HL-60/S4 treated with phorbol 12-myristate 13-acetate at 8.2 ng/mL for 4 days and 3 days (cell line): ENCODE data around the gene THSD7A.

ENCODE experiments used
- in situ Hi-C: fragments of 300-500 bp; cut with MboI; formaldehyde crosslinking; loops from 2 replicates; pipeline ENCODE4 v1.15.0; 2022; ENCODE audit warnings: low sequenced_read_pairs

THSD7A gene

DNA sequence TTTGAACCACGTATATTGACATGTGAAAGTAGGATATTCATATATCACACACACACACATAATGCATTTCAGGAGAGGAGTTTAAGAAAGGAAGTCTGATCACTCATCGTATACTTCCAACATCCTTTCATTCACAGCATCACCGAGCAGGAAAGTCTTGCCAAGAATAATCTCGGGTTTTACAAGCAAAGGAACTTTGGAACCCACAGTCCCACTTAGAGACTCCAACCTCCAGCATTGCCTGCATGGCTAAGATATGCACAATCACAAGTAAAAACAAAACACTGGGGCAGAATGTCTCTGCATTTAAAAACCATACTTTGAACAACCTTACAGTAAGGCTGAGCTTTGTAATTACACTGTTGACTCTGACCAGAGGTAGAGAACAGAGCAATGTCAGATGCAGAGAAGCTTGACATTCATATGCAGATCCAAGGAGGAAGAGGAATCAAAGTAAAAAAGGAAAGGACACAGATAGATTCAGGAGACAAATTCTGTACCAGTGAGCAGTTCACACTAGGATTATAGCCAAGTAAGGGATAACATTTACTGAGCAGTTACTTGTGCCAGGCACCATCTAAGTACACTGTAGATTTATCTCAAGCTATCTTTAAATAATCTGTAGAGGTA lies 14.8 kb downstream of the THSD7A start:
- in situ Hi-C loops = no loop called here

GRCh38 chr7:11811709-11812108 lies 20.3 kb downstream of the THSD7A start:
- in situ Hi-C loops = no loop called here

DNA sequence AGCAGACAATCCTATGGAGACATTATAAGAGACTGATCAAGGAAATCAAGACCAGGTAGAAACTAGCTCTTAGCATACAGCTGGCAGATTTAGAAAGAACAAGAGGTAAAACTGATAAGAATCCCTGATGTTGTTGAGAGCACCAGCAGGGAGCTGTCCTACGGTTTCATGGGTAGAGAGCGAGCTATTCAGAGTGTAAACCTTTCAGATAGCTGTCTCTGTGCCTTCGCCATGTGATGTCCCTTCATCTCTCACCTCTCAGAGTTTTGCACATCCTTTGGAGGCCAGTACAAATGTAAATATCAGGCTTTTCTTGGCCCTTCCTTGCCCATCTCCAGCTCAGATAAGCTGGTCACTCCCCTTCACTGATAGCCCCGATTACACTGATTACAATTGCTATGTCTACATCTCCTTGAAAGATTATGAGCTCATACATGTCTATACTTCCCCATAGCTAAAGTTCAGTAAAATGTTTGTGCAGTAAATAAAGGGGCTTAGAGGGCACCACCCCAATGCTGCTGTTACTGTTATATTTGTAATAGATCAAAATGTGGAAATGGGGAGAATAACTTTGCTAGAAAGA lies 21.9 kb downstream of the THSD7A start:
- in situ Hi-C loops = no loop called here

DNA sequence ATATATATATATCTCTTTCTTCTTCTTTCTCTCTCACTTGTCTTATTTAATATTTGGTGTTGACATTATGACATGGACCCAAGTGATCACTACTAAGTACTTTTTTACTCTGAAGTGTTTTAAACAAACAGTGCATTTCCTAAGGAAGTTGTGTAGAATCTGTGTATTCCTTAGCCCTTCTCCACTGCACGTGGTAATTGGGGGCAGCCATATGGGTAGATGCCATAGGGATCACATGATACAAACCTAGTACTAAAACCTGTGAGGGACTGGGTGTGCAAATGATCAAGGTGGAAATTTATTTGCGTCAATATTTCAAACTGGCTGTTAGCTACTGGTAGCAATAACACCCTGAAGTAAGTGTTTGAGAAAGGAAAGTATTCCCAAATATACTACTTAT lies 25.0 kb downstream of the THSD7A start:
- in situ Hi-C loops = no loop called here

DNA sequence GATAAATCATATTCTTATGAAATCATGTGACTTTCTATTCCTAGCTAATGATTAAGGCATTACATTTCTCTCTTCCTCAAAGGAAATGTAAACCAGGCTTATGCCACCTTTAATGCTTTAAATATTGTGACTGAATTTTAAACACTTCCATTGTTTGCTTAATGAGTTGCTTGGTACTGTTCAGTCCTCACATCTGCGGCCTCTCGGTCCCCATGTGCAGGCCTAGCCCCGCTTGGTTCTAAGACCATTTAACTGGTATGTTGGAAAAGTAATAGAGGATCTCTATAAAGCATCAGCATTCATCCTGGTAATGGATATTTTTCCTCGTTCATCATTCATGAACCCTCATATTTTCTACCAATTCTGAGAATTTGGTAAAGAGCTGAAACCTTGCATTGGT lies 27.4 kb downstream of the THSD7A start:
- in situ Hi-C loops = no loop called here

GRCh38 chr7:11795231-11795630 lies 36.8 kb downstream of the THSD7A start:
- in situ Hi-C loops = no loop called here

GRCh38 chr7:11792166-11792565 lies 39.8 kb downstream of the THSD7A start:
- in situ Hi-C loops = no loop called here

GRCh38 chr7:11788568-11788967 lies 43.4 kb downstream of the THSD7A start:
- in situ Hi-C loops = no loop called here

GRCh38 chr7:11787534-11787933 lies 44.5 kb downstream of the THSD7A start:
- in situ Hi-C loops = no loop called here

GRCh38 chr7:11786186-11786585 lies 45.8 kb downstream of the THSD7A start:
- in situ Hi-C loops = no loop called here

DNA sequence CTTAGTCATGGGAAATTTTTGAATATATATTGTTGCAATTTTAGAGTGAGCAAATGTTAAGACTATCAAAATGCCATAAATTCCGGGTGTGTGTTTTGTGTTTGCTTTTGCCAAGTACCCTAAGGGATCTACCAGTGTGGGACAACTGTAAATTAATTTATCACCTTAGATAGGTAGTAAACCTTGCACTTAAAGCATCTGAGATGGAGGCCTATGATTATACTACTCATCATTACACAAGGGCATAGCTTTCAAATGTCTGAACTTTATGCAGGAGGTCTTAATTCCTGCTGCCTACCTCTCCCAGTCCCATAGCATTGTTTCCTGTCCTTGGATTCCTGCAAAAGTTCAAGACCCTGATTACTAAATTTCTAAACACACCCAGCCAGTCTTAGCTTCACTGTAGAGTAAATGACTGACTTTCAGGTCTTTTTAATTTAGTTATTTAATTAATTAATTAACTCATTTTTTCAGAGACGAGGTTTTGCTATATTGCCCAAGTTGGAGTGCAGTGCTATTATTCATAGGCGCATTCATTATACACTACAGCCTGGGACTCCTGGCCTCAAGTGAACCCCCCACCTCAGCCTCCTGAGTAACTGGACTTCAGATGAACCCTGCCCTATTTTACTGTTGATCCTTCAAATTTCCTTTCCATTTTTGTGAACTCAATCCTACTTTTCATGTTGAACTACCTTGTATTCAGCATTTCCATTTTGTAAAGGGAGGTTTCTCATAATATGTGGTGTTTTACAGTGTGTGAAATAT lies 47.0 kb downstream of the THSD7A start:
- in situ Hi-C loops = no loop called here

- in situ Hi-C loops = no loop called here
Measured at GRCh38 chr7:11779864-11780674, 51.9 kb downstream of the THSD7A start.

DNA sequence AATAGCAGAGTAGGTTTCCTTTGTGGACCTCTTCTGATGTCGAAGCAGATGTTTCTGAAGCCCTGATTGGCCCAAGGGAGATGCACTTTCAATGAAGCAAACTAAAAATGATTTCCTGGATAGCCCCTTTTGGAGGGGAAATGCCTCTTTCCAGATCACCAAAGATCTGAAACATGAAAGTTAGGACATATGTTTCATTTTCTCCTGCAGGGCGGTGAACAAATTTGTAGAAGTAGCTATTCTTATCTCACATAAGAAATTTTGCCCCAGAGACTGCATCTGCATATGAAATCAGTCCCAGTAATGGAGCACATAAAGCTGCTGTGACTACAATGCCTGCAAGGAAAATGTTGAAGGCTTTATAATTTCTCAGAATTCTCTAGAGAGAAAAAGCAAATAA lies 56.0 kb downstream of the THSD7A start:
- in situ Hi-C loops = no loop called here

GRCh38 chr7:11775401-11775800 lies 56.6 kb downstream of the THSD7A start:
- in situ Hi-C loops = no loop called here

- in situ Hi-C loops = no loop called here
Measured at GRCh38 chr7:11768263-11768662, 63.7 kb downstream of the THSD7A start.

GRCh38 chr7:11767148-11767547 lies 64.8 kb downstream of the THSD7A start:
- in situ Hi-C loops = no loop called here

- in situ Hi-C loops = no loop called here
Measured at GRCh38 chr7:11760372-11760771, 71.6 kb downstream of the THSD7A start.

GRCh38 chr7:11758627-11759111 lies 73.3 kb downstream of the THSD7A start:
- in situ Hi-C loops = no loop called here

- in situ Hi-C loops = no loop called here
Measured at GRCh38 chr7:11757153-11757552, 74.8 kb downstream of the THSD7A start.

DNA sequence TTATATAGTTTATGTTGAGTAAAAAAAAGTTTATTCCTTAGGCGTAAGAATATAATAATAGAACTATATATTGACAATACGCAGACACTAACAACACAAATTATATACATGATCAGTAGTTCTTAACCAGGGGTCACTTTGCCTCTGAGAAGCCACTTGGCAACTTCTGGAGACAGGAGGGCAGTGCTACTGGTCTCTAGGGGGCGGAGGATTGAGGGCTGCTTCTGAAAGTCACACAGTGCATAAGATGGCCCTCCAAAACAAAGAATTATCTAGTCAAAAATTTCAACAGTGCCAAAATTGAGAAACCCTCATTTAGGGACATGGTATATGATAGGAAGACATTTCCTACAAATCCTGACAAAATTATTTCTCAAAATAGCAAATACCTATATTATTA lies 77.1 kb downstream of the THSD7A start:
- in situ Hi-C loops = no loop called here

GRCh38 chr7:11754123-11754522 lies 77.9 kb downstream of the THSD7A start:
- in situ Hi-C loops = no loop called here
